Measurements from ENCODE around the gene VSTM1.
"Not testable (repeated sequence)": the region's sequence is repeated elsewhere in the genome, so short reads cannot be mapped to it uniquely, and the experiment has no call there.

The VSTM1 gene

GRCh38 chr19:54073829-54074228, 10.1 kb upstream of the VSTM1 start:
- DNase-seq (ENCODE audit: low read depth in 2 of 2) = no peak

- no peak for DNase-seq (ENCODE audit: low read depth in 2 of 2)
These were observed 5.8 kb upstream of the VSTM1 start for GRCh38 chr19:54069470-54069869.

GRCh38 chr19:54062643-54063042, 1.1 kb downstream of the VSTM1 start:
- DNase-seq (ENCODE audit: low read depth in 2 of 2) = no peak

- DNase-seq (ENCODE audit: low read depth in 2 of 2) = no peak
These were observed 16.1 kb downstream of the VSTM1 start for GRCh38 chr19:54047616-54048015.

GRCh38 chr19:54045771-54046170, 17.9 kb downstream of the VSTM1 start:
- no peak for DNase-seq (ENCODE audit: low read depth in 2 of 2)

GRCh38 chr19:54042989-54043388, 20.7 kb downstream of the VSTM1 start:
- DNase-seq (ENCODE audit: low read depth in 2 of 2) = no peak

- DNase-seq (ENCODE audit: low read depth in 2 of 2) = no peak
These were observed 21.6 kb downstream of the VSTM1 start for GRCh38 chr19:54041969-54042606.

GRCh38 chr19:54040003-54040402, 23.7 kb downstream of the VSTM1 start:
- no peak for DNase-seq (ENCODE audit: low read depth in 2 of 2)

GRCh38 chr19:54036542-54036941, 27.2 kb downstream of the VSTM1 start:
- DNase-seq (ENCODE audit: low read depth in 2 of 2) = not testable (repeated sequence)

- DNase-seq (ENCODE audit: low read depth in 2 of 2) = no peak
These were observed 28.2 kb downstream of the VSTM1 start for GRCh38 chr19:54035215-54036178.

- DNase-seq (ENCODE audit: low read depth in 2 of 2) = no peak
These were observed 32.7 kb downstream of the VSTM1 start for GRCh38 chr19:54030895-54031586.

GRCh38 chr19:54029930-54030490, 33.7 kb downstream of the VSTM1 start:
- peak in 1 of 2 donors; percentile 18 for DNase-seq (ENCODE audit: low read depth in 2 of 2)

GRCh38 chr19:54029301-54029700, 34.4 kb downstream of the VSTM1 start:
- DNase-seq (ENCODE audit: low read depth in 2 of 2) = no peak

- DNase-seq (ENCODE audit: low read depth in 2 of 2) = no peak
These were observed 37.0 kb downstream of the VSTM1 start for GRCh38 chr19:54026656-54027055.

GRCh38 chr19:54024660-54025059, 39.0 kb downstream of the VSTM1 start:
- no peak for DNase-seq (ENCODE audit: low read depth in 2 of 2)

- DNase-seq (ENCODE audit: low read depth in 2 of 2) = no peak
These were observed 40.5 kb downstream of the VSTM1 start for GRCh38 chr19:54023191-54023590.

- DNase-seq (ENCODE audit: low read depth in 2 of 2) = no peak
These were observed 41.8 kb downstream of the VSTM1 start for GRCh38 chr19:54021932-54022331.

GRCh38 chr19:54021363-54021762, 42.3 kb downstream of the VSTM1 start:
- DNase-seq (ENCODE audit: low read depth in 2 of 2) = no peak

- DNase-seq (ENCODE audit: low read depth in 2 of 2) = no peak
These were observed 46.4 kb downstream of the VSTM1 start for GRCh38 chr19:54017261-54017660.

- DNase-seq (ENCODE audit: low read depth in 2 of 2) = no peak
These were observed 48.7 kb downstream of the VSTM1 start for GRCh38 chr19:54014920-54015560.

GRCh38 chr19:54013866-54014265, 49.8 kb downstream of the VSTM1 start:
- DNase-seq (ENCODE audit: low read depth in 2 of 2) = no peak

Measured in stimulated activated CD4-positive, alpha-beta T cell treated with anti-CD3 and anti-CD28 coated beads, Interleukin-1b, Interleukin-23, amount 100 ng/mL, for 1 hour (primary cell).